Iris pigment epithelial cell (primary cell): Measurements from ENCODE around the gene MAN1C1.

ENCODE experiments used
- DNase-seq: peaks from one replicate; pipeline ENCODE4 v3.0.0-alpha.2; 2011; ENCODE audit warnings: low read depth

MAN1C1 gene

GRCh38 chr1:25614501-25615171 is 2.0 kb upstream of the MAN1C1 start:
- DNase-seq: no peak

GRCh38 chr1:25615172-25615541 is 1.4 kb upstream of the MAN1C1 start:
- DNase-seq: no peak

- DNase-seq: peak; percentile 13
Observed at GRCh38 chr1:25615563-25616094, 962 bp upstream of the MAN1C1 start.

- no peak for DNase-seq
Observed at GRCh38 chr1:25616987-25617624, 515 bp downstream of the MAN1C1 start.

DNA sequence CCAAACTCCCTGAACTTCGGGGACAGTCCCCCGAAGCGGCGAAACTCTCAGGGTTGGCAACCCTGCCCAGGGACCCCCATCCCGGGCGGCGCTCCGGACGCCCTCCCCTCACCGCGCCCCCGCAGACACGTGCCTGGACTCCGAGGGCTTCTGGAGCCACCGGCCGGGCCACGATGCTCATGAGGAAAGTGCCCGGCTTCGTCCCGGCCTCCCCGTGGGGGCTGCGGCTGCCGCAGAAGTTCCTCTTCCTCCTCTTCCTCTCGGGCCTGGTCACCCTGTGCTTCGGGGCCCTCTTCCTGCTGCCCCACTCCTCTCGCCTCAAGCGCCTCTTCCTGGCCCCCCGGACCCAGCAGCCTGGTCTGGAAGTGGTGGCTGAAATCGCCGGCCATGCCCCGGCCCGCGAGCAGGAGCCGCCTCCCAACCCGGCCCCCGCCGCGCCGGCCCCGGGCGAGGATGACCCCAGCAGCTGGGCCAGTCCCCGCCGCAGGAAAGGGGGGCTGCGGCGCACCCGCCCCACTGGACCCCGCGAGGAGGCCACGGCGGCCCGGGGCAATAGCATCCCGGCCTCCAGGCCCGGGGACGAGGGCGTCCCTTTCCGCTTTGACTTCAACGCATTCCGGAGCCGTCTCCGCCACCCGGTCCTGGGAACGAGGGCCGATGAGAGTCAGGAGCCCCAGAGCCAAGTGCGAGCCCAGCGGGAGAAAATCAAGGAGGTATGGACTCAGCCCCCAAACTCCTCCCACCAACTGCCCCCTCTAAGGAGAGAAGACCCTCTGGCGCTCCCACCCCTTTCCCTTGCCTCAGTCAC is 1.2 kb downstream of the MAN1C1 start:
- DNase-seq: no peak

DNA sequence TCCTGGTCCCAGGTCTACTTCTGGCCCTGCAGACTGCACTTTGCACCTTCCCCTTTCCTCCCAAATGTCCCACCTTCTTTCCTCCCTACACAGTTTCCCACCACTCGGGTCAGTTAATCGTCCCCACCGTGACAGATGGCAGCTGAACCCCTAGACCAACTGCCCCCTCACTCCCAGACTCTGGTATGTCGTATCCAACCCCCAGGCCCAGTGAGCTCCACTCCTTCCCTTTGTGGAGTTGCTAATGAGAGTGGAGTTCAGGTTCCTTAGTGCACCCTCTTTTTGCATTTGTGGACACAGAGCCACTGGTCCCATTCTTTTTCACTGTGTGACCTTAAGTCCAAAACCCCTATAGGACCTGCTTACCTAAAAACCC is 1.8 kb downstream of the MAN1C1 start:
- DNase-seq: no peak

DNA sequence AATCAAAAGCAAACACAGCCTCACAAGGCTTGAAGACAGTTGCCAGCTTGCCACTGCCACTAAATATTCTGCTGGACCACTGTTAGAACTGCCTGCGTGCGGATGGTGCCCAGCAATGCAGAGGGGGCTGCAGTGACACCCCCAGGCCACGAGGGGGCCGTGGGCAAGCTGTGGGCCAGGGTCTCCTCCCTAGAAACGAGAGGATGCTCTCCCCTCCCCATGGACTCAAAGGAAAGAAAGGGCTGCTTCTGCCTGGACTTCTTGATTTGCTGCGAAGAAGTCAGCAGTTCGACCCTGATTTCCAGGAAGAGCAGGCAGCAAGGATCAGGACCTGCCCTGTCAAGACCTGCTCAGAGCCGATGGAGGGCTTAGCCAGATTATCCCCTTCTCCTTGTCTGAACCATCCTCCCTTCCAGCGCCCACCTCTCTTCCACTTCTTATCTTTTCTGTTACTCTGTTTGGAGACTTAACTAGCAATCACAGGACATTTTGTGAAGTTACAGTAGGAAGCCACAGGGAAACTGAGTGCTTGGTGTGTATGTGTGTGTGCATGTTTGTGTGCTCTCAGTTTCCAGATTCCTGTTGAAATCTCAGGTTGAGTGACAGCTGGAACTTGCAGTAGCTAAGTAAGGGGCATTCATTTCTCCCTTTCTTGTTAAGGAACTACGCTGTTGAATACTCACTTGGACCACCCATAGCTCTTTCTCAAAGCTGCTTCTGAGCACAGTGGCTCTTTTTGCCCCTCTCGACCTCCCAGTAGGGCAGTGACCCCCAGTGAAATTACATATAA is 2.7 kb downstream of the MAN1C1 start:
- DNase-seq: peak; percentile 15

DNA sequence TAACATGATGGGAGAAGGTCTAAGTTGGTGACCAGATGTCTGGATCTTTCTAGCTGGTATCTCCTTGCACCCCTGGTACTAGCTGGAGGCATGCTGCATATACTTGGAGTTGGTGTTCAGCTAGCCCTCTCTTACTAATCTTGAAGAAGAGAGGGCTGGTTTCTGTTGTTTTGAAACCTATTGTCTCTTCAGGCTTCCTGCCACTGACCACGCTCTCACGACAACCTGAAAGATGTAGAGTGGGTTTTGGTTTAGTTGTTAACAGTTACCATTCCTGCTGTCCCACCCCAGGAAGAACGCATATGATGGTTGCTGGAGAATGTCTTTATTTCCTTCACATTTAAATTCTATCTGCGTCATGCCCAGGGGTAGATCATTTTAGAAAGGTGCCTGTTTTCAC is 3.6 kb downstream of the MAN1C1 start:
- DNase-seq: no peak

- no peak for DNase-seq
Observed at GRCh38 chr1:25620701-25621350, 4.2 kb downstream of the MAN1C1 start.

DNA sequence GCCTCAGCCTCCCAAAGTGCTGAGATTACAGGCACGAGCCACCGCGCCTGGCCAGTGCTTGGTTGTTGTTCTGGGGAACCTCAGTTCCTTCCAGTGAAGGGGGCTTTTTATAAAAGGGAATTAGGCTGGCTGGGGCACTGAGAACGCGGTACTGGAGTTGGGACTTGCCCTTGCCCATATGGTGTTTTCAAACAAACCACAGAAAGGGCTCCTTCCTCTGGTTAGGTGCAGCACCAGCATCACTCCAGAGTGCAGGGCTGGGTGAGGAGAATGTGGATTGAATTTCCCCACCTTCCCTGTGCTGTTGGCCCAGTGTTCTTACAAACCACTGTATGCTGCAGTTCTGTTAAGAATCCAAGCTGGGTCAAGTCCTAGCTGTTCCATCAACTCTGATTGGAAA is 5.3 kb downstream of the MAN1C1 start:
- DNase-seq: no peak

DNA sequence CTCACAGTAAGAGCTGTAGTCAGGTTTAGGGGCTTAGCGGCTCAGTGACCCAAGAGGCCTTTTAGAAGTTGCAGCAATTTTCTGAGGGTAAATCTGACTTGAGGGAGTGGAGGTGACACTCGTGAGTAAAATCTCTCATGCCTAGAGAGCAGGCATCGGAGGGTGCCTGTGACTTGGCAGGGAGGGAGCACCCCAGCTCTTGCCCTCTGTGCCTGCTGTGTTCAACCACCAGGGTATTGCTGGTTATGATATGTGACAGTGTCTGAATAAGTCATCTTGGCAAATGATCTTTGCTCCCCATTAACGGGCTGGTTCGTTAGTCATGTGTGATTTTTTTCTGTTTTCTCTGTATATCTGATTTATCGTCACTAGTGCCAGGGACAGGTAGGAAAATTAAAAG is 5.9 kb downstream of the MAN1C1 start:
- DNase-seq: no peak

GRCh38 chr1:25623007-25623406 is 6.4 kb downstream of the MAN1C1 start:
- DNase-seq: no peak

DNA sequence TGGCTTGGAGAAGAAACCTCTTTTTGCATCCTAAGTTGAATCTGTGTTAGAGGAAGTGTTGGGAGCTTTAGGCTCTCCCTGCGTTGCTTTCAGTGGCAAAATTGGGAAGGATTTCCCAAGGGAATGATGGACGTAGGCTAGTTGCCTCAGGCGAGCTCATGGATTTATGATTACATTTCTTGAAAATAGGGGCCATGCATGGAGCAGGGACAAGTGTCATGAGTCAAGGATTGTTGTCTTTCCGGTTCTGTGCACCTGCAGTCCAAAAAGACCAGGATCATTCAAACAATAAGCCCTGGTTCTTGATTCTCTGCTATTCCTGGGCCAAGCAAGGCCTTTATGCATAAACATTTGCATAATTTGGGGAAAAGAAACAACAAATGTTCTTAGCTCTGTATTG is 7.1 kb downstream of the MAN1C1 start:
- no peak for DNase-seq

- no peak for DNase-seq
Observed at GRCh38 chr1:25624156-25624555, 7.6 kb downstream of the MAN1C1 start.

DNA sequence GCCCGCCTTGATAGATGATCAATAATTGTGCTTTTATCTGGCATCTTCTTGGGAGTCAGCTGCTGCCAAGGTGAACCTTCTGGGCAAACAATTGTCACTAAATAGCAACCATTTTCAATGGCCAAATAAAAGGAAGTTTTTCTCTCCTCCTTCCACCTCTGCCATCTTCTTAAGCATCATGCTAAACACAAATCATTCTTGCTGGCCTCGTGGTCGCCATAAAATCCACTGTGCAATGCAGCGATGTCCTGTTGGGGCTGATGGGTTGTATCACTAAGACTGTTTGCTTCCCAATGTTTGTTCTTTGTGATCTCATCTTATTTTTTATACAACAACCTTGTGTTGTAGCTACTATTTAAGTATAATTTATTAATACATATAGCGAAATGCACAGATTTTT is 8.0 kb downstream of the MAN1C1 start:
- no peak for DNase-seq

- no peak for DNase-seq
Observed at GRCh38 chr1:25626018-25626417, 9.4 kb downstream of the MAN1C1 start.

GRCh38 chr1:25628741-25629421 is 12.3 kb downstream of the MAN1C1 start:
- no peak for DNase-seq

GRCh38 chr1:25629836-25630235 is 13.2 kb downstream of the MAN1C1 start:
- peak; percentile 65 for DNase-seq

DNA sequence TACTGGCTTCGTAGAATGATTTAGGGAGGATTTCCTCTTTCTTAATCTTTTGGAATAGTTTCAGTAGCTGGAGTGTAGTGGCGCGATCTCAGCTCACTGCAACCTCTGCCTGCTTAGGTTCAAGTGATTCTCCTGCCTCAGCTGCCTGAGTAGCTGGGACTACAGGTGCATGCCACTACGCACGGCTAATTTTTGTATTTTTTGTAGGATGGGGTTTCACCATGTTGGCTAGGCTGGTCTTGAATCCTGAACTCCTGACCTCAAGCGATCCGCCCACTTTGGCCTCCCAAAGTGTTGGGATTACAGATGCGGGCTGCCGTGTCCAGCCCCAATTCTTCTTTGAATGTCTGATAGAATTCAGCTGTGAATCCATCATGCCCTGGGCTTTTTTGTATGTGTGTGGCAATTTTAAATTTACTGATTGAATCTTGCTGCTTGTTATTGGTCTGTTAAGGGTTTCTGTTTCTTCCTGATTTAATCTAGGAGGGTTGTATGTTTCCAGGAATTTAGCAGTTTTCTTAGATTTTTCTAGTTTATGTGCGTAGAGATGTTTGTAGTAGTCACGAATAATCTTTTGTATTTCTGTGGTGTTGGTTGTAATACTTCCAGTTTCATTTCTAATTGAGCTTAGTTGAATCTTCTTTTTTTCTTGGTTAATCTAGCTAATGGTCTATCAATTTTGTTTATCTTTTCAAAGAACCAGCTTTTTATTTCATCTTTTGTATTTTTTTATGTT is 15.3 kb downstream of the MAN1C1 start:
- DNase-seq: no peak

GRCh38 chr1:25634066-25634465 is 17.5 kb downstream of the MAN1C1 start:
- DNase-seq: no peak
